Lung microvascular endothelial cell (primary cell): ENCODE measurements around the gene PITX3. TPM values are rescaled to one million over a fixed set of nuclear protein-coding genes. Genes with fewer than 3 reads are reported as not detected.
A peak's percentile ranks its signal among the peaks of the same experiment; 100 is the strongest.
"Not testable (repeated sequence)": the region's sequence is repeated elsewhere in the genome, so short reads cannot be mapped to it uniquely, and the experiment has no call there.

Source experiments
- DNase-seq, 2 donors: peaks; one replicate each; pipeline versions ENCODE4 v3.0.0 to v3.0.0-alpha.2; 2010; ENCODE audit warnings: low read depth in 2 of 2
- total RNA-seq: library from RNA; depleted of rRNA; stranded (reverse); fragments of >200 nt; gene quantifications from 2 replicates; pipeline ENCODE4 v1.2.1, GENCODE V29; 2014

Gene PITX3
- total RNA-seq, 1 donor from 2014 or later, result not detected

GRCh38 chr10:102226542-102226870 lies 14.8 kb downstream of the PITX3 start:
- no peak for DNase-seq

GRCh38 chr10:102225646-102226541 lies 15.4 kb downstream of the PITX3 start, which contains the start of gene ELOVL3:
Gene ELOVL3 (plus strand): TSS chr10:102226299. CDS start chr10:102226549, 250 bp downstream.
- peak; percentile 94 to 95 for DNase-seq

GRCh38 chr10:102222797-102223196 lies 18.5 kb downstream of the PITX3 start:
- no peak for DNase-seq

- no peak for DNase-seq
Measured at GRCh38 chr10:102220612-102221011, 20.7 kb downstream of the PITX3 start.

- no peak for DNase-seq
Measured at GRCh38 chr10:102219370-102219769, 21.9 kb downstream of the PITX3 start.

- DNase-seq, result not testable (repeated sequence)
Measured at GRCh38 chr10:102213599-102213998, 27.7 kb downstream of the PITX3 start.

- no peak for DNase-seq
Measured at GRCh38 chr10:102211615-102212299, 29.6 kb downstream of the PITX3 start.

GRCh38 chr10:102208311-102209035 lies 32.8 kb downstream of the PITX3 start:
- DNase-seq, result peak in 1 of 2 donors; percentile 67

- no peak for DNase-seq
Measured at GRCh38 chr10:102202386-102202785, 38.9 kb downstream of the PITX3 start.

- no peak for DNase-seq
Measured at GRCh38 chr10:102200751-102201640, 40.3 kb downstream of the PITX3 start.

- no peak for DNase-seq
Measured at GRCh38 chr10:102198027-102198426, 43.3 kb downstream of the PITX3 start.

- no peak for DNase-seq
Measured at GRCh38 chr10:102196893-102197292, 44.4 kb downstream of the PITX3 start.

- DNase-seq, result no peak
Measured at GRCh38 chr10:102195296-102195870, 45.9 kb downstream of the PITX3 start.

GRCh38 chr10:102191956-102192355 lies 49.4 kb downstream of the PITX3 start:
- no peak for DNase-seq

- DNase-seq, result not testable (repeated sequence)
Measured at GRCh38 chr10:102188941-102189898, 52.1 kb downstream of the PITX3 start.

- no peak for DNase-seq
Measured at GRCh38 chr10:102188298-102188940, 52.9 kb downstream of the PITX3 start.

GRCh38 chr10:102185811-102186527 lies 55.3 kb downstream of the PITX3 start:
- DNase-seq, result no peak

- DNase-seq, result no peak
Measured at GRCh38 chr10:102185272-102185671, 56.0 kb downstream of the PITX3 start.
